Hepatic stellate cell (primary cell): ENCODE measurements around the gene SPATC1L.

ENCODE experiments used
- DNase-seq: peaks from one replicate; pipeline ENCODE4 v3.0.0; 2011; ENCODE audit warnings: low spot score

Gene SPATC1L

GRCh38 chr21:46120301-46121285 lies 63.7 kb downstream of the SPATC1L start:
- DNase-seq = no peak

GRCh38 chr21:46119637-46120271 lies 64.5 kb downstream of the SPATC1L start:
- no peak for DNase-seq

DNA sequence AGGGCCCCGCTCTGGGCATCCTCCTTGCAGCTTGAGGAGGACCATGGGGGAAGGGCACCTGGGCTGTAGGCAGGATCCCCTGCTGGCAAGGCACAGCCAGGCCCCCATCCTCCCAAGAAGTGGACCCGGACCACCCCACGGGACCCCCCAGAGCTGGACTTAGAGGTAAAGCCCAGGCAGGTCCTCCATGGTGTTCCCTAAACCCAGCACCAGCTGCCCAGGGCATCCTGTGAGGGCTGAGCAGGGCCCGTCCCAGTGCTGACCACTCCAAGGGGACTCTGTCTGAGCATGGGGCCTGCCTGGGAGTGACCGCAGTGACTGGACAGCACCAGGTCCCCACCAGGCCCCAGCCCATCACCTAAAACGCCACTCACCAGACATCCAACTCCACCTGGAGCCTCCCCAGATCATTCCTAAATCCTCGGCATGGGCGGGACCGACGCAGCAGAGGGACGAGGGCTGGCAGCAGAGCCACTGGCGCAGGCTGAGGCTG lies 65.1 kb downstream of the SPATC1L start:
- no peak for DNase-seq

GRCh38 chr21:46118316-46119143 lies 65.7 kb downstream of the SPATC1L start:
- no peak for DNase-seq

GRCh38 chr21:46117586-46118315 lies 66.5 kb downstream of the SPATC1L start:
- DNase-seq = no peak

GRCh38 chr21:46116776-46117585 lies 67.3 kb downstream of the SPATC1L start:
- DNase-seq = no peak

DNA sequence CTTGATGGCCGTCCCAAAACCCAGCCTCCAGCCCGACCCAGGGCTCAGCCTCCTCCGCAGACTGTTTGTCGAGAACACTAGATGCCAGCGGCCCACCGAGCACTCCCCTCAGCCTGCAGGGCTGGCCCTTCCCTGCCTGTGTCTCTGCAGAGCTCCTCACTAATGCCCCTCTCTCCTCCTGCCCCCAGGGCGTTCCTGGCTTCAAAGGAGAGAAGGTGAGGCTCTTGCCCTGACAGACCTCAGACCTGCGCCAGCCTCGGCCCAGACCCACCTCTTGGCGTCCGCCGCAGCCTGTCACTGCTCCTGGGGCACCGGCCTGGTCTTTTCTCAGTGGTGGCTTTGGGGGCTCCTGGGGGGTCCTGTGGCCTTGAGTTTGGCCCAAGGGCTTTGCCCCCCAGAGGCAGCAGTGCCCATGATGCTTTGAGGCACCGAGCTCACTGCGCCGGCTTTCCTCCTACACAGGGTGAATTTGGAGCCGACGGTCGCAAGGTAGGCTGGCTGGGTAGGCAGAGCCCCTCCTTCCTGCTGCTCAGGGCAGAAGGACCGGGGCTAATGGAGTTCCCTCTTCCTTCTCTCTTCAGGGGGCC lies 68.0 kb downstream of the SPATC1L start:
- DNase-seq = no peak

DNA sequence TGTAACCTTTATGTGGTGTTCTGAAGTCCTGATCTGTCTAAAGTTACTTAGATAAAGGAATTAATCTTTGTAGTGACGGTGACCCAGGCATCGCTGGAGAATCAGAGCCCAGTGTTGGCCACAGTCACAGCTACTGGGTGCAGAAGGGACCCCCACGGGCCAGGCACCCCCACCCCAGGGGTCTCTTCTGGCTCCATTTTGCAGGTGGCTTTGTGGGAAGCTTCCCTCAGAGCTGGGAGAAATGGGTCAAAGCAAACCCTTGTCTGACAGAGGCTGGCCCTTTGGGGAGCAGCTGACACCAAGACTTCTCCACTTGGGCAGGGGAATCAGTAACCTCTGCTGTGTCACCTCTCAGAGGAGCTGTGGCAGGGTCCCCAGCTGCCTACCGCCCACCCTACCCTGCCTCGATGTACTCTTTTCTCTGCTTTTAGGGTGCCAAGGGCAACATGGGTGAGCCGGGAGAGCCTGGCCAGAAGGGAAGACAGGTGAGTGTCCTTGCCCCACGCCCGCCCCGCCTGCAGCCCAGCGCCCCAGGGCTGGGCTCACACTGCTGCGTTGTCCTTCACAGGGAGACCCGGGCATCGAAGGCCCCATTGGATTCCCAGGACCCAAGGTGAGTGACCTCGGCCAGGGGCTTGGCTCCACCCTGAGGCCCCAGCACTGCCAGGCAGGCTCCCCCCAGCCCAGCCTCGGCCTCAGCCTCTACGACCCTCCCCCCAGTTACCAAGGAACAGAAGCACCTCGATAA lies 68.6 kb downstream of the SPATC1L start:
- no peak for DNase-seq

DNA sequence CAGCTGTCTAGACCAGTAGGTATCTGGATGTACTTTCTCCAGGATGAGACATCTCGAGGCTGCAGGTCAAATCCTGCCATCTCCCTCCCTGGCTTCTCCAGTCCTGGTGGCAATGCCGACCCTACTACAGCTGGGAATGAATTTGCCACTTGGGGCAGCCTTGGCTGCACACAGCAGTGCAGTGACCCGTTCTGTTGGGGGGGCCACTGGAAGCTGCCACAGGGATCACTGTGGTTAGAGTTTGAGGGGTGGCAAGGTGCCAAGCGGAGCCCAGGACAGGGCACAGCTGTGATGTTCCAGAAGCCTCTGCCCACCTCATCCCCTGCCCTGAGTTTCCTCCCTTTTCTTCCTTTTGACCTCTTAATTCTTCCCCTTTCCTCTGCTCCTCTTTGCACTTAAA lies 69.3 kb downstream of the SPATC1L start:
- DNase-seq = no peak

DNA sequence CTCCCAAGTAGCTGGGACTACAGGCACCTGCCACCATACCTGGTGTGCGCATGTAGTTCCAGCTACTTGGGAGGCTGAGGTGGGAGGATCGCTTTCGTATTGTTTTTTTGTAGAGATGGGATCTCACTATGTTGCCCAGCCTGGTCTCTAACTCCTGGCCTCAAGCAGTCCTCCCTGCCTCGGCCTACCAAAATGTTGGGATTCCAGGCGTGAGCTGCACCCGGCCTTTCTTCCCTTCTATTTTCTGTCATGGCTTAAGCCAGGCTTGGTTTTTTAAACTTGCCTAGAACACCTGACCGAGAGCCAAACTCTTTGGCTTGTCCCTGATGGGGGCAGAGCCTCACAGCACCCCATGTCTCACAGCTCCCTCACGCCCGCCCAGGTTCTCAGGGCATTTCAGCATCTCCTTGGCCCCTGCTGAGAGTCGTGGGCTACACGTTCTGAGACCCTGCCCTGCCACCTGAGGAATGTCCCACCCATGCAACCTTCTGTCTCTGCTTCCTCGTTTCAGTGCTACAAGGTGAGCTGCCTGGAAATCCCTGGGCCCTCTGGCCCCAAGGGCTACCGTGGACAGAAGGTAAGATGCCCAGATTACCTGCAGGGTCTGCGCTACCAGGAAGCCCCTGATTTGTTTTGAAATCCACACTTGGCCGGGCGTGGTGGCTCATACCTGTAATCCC lies 70.6 kb downstream of the SPATC1L start:
- DNase-seq = no peak

GRCh38 chr21:46112725-46113215 lies 71.5 kb downstream of the SPATC1L start:
- no peak for DNase-seq

DNA sequence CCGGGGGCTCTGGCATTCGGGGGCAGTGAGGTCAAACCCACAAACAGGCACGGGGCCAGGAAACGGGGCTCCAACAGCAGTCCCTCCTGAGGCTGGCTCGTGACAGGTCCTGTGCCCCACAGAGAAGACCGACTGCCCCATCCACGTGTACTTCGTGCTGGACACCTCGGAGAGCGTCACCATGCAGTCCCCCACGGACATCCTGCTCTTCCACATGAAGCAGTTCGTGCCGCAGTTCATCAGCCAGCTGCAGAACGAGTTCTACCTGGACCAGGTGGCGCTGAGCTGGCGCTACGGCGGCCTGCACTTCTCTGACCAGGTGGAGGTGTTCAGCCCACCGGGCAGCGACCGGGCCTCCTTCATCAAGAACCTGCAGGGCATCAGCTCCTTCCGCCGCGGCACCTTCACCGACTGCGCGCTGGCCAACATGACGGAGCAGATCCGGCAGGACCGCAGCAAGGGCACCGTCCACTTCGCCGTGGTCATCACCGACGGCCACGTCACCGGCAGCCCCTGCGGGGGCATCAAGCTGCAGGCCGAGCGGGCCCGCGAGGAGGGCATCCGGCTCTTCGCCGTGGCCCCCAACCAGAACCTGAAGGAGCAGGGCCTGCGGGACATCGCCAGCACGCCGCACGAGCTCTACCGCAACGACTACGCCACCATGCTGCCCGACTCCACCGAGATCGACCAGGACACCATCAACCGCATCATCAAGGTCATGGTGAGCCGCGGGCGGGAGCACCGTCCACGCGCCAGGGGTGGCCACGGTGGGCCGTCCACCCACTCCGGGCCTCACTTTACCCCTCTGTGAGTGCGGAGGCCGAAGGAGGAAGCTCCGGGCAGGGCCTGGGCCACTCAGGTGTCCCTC lies 72.2 kb downstream of the SPATC1L start:
- no peak for DNase-seq

DNA sequence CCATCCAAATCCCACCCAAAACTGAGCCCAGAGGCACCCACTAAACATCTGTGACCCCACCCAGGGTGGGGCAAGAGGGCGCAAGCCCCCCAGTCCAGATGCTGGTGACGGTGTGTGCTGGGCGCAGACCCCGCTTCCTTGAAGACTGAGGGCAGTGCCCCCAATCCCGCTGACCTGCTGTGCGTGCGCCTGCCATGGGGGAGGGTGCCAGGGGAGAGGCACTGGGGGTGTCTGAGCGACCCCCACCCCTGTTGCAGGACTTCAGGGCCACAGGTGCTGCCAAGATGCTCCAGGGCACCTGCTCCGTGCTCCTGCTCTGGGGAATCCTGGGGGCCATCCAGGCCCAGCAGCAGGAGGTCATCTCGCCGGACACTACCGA lies 73.1 kb downstream of the SPATC1L start:
- no peak for DNase-seq
